HG02623 (cell line): ENCODE measurements around the gene DOCK2.

Experiments
- ATAC-seq: cut with Tn5 transposase; IDR thresholded peaks from one replicate; pipeline ENCODE4 v1.9.1; 2021; ENCODE audit warnings: moderate library complexity; ENCODE audit not compliant: unreplicated experiment

Gene DOCK2

DNA sequence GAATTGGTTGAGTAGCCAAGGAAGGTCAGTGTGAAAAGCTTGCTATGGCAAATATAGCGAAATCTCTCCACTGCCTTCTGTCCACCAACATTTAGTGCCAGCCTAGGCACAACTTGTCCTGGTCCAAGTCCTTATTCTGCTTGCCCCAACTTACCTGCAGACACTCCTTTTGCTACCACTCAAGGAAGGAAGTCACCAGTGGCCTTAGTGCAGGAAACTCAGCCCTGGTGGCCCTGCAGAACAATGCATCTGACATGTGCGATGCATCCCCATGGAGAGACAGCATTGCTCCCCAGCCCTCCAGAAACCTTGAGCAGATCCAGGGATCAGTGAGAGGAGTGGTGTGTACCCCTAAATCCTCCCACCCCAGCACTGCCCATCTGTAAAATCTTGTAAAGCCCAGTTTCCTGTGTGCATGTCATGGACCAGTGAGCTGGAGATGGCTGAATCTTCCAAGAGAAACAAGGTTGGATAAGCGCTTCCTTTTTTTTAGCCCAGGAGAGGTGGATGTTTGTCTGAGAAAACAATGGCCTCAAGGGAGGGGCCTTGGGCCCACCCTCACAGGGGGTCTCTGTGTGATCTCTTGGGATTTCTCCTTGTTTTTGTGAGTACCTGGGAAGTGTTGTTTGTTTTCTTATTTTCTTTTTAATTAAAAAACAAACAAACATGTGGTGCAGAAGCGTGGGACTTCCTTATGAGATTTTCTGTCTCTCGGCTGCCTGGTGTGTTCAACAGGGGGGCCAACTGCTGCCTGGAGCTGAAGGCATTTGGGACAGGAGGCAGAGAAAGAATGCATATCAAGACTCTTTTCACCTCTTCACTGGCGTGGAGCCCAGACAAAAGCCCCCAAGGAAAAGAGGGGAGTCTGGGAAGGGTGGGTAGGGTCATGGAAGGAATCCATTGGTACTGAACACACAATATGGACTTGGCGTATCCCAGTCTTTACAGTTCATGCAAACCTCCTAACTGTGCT, 472.3 kb downstream of the DOCK2 start:
- no peak for ATAC-seq

DNA sequence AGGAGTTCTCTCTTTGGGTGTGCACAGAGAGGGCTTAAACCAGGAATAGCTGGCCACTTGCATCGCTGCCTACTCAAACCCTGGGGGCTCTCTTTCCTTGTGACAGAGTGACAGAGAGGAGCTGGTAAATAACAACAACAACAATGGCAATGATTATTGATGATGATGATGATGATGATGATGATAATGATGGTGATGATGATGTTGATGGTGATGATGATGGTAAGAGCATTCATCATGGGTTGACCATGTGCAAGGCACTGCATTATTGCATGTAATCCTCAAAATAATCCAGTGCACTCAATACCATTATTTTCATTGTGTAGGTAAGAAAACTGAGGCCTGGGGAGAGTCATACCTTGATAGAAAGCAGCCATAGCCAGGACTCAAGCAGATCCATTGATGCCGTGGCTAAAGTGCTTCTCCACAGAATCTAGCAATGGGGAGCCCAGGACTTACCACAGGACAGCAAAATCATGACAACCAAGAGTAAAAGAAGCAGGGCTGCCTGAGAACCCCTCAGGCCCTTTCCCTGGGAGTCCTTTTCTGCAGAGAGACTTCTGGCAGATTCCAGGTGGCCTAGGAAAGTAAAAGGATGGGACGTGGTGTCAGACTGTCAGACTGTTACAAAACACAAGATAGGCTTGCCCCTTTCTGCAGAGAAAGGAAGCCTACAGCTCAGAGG, 473.5 kb downstream of the DOCK2 start:
- no peak for ATAC-seq

- no peak for ATAC-seq
These were observed 474.2 kb downstream of the DOCK2 start for GRCh38 chr5:170111088-170111785.

DNA sequence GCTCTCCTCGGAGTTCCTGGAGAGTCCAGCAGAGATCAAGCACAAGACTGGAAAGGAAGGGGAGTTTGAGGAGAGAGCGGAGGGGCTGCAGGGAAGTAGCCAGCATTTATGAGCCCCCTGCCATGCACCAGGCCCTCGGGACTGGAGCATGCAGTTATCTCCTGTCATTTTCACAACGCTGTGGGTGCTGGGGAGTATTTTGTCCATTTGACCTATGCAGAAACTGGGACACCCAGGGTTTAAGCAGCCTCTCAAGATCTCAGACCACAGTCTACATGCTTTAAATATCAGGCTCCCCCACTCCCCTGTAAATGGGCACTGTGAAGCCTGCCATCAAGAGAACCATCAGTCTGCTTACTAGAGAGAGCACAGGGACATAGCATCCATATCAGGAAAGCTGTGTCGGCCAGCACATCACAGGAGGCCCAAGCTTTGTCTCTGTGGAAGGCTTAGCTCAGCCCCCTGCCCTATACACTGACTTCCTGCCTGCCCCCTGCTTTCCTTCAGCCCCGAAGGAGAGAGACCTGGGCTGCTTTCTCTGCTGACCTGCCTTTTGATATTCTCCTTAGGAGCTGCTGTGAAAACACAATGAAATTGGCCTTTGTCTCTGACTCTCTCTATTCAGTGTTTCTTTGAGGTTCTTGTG, 475.9 kb downstream of the DOCK2 start:
- ATAC-seq = no peak

- no peak for ATAC-seq
These were observed 476.4 kb downstream of the DOCK2 start for GRCh38 chr5:170113522-170113900.

GRCh38 chr5:170114271-170114670, 477.2 kb downstream of the DOCK2 start:
- ATAC-seq = no peak

DNA sequence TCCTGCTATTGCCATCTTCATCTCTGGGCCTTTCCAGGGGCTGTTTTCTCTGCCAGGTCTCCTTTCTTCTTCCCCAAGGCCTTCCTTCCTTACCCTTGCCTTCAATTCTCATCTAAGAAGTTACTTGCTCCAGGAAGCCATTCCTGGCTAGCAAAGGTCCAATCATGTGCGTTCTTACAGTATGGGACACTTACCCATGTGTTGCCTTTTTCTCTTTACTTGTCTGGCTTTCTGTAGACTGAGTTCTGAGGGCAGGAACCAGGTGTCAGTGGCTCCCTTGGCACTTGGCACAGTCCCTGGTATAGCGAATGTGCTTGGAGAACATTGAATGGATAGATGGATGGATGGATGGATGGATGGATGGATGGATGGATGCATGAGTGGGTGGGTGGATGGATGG, 478.9 kb downstream of the DOCK2 start:
- ATAC-seq = no peak

- ATAC-seq = no peak
These were observed 480.7 kb downstream of the DOCK2 start for GRCh38 chr5:170117736-170118135.

- no peak for ATAC-seq
These were observed 483.5 kb downstream of the DOCK2 start for GRCh38 chr5:170120576-170120975.

- ATAC-seq = no peak
These were observed 484.2 kb downstream of the DOCK2 start for GRCh38 chr5:170121321-170121720.

DNA sequence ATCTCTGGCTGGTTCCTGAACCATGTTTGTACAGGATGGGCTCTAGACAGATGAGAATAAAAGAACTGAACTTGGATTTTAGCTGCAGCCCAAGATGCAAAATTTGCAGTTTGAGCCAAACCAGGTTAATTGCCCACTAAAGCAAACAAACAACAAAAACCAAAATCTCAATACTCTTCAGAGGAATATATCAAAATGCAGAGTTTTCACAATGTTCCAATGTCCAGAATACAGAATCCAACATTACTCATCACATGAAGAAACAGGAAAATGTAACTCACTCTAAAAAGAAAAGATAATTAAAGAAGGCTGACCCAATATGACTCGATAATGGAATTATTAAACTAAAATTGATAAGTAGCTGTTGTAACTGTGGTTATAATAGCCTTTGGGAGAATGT, 489.0 kb downstream of the DOCK2 start:
- no peak for ATAC-seq

DNA sequence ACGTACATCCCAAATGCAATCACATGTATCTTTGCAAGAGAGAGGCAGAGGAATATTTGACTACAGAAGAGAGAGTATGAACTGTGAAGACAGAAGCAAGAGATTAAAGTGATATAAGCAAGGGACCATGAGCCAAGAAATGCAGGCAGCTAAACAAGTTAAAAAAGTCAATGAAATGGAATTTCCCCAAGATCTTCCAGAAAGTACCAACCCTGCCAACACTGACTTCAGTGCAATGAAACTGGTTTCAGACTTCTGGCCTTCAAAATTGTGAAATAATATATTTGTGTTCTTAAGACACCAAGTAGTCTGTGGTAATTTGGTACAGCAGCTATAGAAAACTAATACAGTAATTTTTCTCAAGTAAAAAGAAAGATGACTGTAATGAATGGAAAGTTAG, 489.6 kb downstream of the DOCK2 start:
- ATAC-seq = no peak

GRCh38 chr5:170131235-170131634, 494.2 kb downstream of the DOCK2 start:
- no peak for ATAC-seq

- no peak for ATAC-seq
These were observed 495.3 kb downstream of the DOCK2 start for GRCh38 chr5:170132269-170132975.
